ENCODE measurements around the gene GNAL.

GNAL gene

DNA sequence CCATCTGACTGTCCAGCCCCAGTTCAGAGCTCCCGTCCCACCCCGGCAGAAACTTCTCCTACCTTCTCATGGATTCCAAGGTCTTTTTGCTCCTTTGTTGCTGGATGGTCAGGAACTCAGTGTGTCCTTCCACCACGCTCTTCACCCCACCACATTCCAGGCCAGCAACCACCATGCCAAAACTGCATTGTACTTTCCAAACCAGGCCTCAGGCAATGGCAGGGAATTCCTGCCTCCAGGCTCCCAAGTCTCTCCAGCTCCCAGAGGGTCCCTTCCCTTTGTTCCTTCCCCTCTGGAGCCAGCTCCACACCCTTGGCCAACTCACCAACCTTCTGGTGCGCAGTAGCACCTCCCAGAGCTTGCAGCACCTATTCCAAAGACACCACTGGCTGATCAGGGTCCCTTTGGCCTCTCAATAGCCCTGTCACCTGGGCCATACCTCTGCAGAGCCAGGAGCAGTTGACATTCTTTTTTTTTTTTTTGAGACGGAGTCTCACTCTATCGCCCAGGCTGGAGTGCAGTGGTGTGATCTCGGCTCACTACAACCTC is 170.3 kb downstream of the GNAL start:
- TF ChIP-seq, protein P1, sequence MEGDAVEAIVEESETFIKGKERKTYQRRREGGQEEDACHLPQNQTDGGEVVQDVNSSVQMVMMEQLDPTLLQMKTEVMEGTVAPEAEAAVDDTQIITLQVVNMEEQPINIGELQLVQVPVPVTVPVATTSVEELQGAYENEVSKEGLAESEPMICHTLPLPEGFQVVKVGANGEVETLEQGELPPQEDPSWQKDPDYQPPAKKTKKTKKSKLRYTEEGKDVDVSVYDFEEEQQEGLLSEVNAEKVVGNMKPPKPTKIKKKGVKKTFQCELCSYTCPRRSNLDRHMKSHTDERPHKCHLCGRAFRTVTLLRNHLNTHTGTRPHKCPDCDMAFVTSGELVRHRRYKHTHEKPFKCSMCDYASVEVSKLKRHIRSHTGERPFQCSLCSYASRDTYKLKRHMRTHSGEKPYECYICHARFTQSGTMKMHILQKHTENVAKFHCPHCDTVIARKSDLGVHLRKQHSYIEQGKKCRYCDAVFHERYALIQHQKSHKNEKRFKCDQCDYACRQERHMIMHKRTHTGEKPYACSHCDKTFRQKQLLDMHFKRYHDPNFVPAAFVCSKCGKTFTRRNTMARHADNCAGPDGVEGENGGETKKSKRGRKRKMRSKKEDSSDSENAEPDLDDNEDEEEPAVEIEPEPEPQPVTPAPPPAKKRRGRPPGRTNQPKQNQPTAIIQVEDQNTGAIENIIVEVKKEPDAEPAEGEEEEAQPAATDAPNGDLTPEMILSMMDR (IDR thresholded peaks at IDR 0.05; ENCODE audit: low read depth, low read length): no peak
- in situ Hi-C loops (cut with HindIII; ENCODE audit: low sequenced_read_pairs): no loop called here
- DNase-seq (ENCODE audit: low read depth, low spot score): no peak
- no peak overlapping the region for H3K4me3 ChIP-seq (ENCODE audit: low read depth, low read length)

DNA sequence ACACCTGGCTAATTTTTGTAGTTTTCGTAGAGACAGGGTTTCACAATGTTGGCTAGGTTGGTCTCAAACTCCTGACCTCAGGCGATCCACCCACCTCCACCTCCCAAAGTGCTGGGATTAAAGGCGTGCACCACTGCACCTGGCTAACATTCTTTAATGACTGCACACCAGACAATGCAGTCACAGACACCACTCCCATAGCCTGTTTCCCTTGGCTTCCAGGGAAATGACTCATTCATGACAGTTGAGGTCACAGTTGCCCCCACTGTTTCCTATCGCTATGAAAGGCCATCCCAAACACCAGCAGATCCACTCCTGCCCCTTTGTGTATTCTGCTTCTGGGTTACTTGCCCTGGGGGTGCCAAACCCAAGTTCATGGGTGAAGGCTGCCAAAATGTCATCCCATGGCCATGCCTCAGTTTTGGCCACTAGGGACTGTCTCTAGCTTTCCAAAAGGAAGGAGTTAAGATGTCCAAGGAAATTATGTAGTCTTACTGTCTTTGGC is 170.9 kb downstream of the GNAL start:
- DNase-seq (ENCODE audit: low read depth, low spot score): peak; percentile 85
- in situ Hi-C loops (cut with HindIII; ENCODE audit: low sequenced_read_pairs): no loop called here
- no peak overlapping the region for H3K4me3 ChIP-seq (ENCODE audit: low read depth, low read length)
- TF ChIP-seq, protein P1 (IDR thresholded peaks at IDR 0.05; ENCODE audit: low read depth, low read length): peak; percentile 39

DNA sequence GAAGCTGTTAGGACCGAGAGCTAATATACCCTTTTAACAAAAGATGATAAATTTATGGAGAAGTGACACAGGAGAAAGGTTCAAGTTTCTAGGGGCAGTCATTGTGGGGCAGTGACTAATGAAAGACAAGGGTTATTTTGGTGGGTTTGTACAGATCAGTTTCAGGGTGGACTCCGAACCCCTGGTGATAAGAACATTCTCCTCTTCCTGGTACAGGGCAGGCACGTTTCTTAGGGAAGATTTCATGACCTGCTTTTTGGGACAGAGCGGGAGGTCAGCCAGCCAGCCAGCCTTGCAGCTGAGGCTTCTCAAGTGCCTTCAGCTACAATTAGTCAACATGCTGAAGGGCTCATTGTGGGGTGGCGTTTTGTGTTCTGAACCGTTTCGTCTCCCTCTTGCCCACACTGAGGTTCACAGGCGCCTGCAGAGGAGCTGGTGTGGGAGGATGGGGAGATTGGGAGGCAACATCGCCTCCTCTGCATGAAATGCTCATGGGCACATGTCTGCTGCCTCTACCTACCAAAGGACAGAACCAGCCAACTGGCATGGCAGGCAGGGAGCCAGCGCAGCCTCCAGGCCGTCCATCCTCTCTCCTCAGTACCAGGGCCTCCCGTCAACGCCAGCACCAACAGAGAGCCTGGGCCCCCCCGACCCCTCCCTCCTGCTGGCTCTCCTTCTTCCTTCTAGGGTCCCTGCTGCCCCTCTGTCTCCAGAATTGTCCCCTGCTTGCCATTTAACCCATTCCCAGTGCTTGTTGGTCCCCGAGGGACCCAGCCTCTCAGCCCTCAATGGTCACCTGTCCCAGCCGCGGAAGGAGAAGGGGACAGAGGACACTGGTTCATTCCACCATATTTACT is 171.8 kb downstream of the GNAL start:
- in situ Hi-C loops (cut with HindIII; ENCODE audit: low sequenced_read_pairs): no loop called here
- no peak overlapping the region for H3K4me3 ChIP-seq (ENCODE audit: low read depth, low read length)
- no peak for DNase-seq (ENCODE audit: low read depth, low spot score)
- TF ChIP-seq, protein P1 (IDR thresholded peaks at IDR 0.05; ENCODE audit: low read depth, low read length): no peak

DNA sequence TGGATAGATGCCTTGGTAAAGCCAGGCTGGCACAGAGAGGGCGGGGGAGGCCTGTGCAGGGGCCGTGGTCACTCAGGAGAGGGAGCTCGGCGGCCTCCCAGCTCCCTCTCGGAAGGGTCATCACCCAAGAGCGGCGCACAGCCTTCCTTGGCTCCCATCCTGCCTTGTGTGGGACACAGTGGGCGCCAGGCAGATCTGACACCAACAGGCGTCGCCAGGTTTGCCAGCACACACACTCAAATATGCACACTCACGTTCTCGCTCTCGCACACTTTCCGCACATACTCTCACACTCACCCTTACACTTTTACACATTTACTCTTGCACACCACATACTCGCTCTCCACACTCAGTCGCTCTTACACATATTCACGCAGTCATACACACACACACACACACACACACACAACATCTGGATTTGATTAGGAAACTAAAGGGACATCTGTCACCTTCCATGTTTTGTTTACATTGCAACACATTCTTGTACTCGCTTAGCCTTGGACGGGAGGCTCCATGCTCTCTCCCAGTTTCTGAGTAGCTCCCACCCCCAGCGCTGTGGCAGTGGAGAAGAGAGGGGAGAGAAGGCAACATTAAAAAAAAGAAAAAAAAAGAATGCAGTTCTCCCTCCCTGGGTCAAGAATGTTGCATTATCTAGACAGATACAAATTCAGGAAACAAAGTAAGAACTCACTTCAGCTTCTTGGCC is 172.7 kb downstream of the GNAL start:
- no peak for DNase-seq (ENCODE audit: low read depth, low spot score)

DNA sequence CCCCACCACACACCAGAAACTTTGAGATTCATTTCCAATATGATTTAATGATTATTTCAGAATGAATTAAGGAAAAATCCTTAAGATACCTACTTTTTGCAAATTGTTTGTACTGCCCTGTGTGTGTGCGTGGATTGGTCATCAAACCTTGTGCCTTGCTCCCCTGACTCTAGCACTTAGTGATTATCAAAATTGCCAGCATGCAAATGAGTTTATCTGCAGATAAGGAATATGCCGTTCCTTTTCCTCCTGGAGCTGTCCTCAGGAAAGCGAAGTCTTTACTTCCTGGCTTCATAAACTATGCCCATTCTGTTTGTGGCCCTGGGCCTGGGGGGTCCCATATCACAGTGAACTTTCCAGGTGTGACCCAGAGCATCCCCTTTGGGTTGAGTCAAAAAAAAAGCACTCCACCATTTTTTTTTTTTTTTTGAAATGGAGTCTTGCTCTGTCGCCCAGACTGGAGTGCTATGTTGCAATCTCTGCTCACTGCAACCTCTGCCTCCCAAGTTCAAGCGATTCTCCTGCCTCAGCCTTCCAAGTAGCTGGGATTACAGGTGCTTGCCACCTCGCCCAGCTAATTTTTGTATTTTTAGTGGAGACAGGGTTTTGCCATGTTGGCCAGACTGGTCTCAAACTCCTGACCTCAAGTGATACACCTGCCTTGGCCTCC is 173.5 kb downstream of the GNAL start:
- DNase-seq (ENCODE audit: low read depth, low spot score): no peak
- H3K4me3 ChIP-seq (ENCODE audit: low read depth, low read length): no peak overlapping the region
- TF ChIP-seq, protein P1 (IDR thresholded peaks at IDR 0.05; ENCODE audit: low read depth, low read length): no peak
- in situ Hi-C loops (cut with HindIII; ENCODE audit: low sequenced_read_pairs): no loop called here

More for the DNA sequence above, 172.7 kb downstream of the GNAL start:
- no peak overlapping the region for H3K4me3 ChIP-seq (ENCODE audit: low read depth, low read length)
- TF ChIP-seq, protein P1 (IDR thresholded peaks at IDR 0.05; ENCODE audit: low read depth, low read length): no peak
- in situ Hi-C loops (cut with HindIII; ENCODE audit: low sequenced_read_pairs): no loop called here

DNA sequence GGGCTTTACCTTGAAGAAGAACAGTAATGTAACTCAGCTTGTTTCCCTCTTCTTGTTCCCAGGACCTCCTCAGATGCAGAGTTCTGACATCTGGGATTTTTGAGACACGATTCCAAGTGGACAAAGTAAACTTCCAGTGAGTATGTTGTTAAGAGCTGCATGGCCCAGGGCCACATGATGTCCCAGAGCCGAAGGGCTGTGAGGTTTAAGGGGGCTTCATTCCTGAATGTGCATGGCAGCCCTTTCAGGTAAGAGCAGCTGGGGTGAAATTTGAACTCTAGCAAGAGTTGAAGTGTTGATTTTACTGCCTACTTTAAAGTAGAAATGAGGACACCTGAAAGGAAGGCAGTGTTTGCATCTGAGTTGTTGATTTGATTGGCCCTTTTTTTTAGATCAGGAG is 175.4 kb downstream of the GNAL start:
- no peak overlapping the region for H3K4me3 ChIP-seq (ENCODE audit: low read depth, low read length)
- TF ChIP-seq, protein P1 (IDR thresholded peaks at IDR 0.05; ENCODE audit: low read depth, low read length): no peak
- no peak for DNase-seq (ENCODE audit: low read depth, low spot score)
- in situ Hi-C loops (cut with HindIII; ENCODE audit: low sequenced_read_pairs): no loop called here
